Kidney epithelial cell (primary cell): ENCODE results near the gene WNT4. TPM values are rescaled to one million over a fixed set of nuclear protein-coding genes. Genes with fewer than 3 reads are reported as not detected.

ENCODE experiments used
- DNase-seq: peaks from one replicate; pipeline ENCODE4 v3.0.0-alpha.2; 2010; ENCODE audit warnings: low read depth
- H3K27me3 ChIP-seq: 2 replicates; pipeline ENCODE4 v1.6.0; 2011; ENCODE audit warnings: low read length; ENCODE audit not compliant: control insufficient read depth, insufficient read depth
- H3K36me3 ChIP-seq: 2 replicates; pipeline ENCODE4 v1.5.1; 2011; ENCODE audit warnings: low read length; ENCODE audit not compliant: control insufficient read depth, insufficient read depth
- H3K4me3 ChIP-seq: 2 replicates; pipeline ENCODE4 v1.5.1; 2011; ENCODE audit warnings: low read depth, mild to moderate bottlenecking, control low read depth, low read length
- CTCF ChIP-seq: IDR thresholded peaks from 2 replicates; pipeline ENCODE4 v1.5.1; 2011; ENCODE audit warnings: mild to moderate bottlenecking, moderate library complexity, low read length, control low read depth, inconsistent platforms; ENCODE audit not compliant: insufficient read depth, poor library complexity, severe bottlenecking
- total RNA-seq: library from RNA; depleted of rRNA; stranded (reverse); fragments of >200 nt; gene quantifications from 2 replicates; pipeline ENCODE4 v1.2.3, GENCODE V29; 2015

The WNT4 gene
- total RNA-seq, 1 donor from 2014 or later: 0.58 TPM

GRCh38 chr1:22076346-22076745 lies 66.6 kb downstream of the WNT4 start:
- Histone ChIP-seq H3K36me3 (no peaks in the 10 kb centered on the region), H3K4me3 (no peak overlapping the region), H3K27me3 (no peaks in the 10 kb centered on the region)
- no peak for TF ChIP-seq CTCF
- no peak for DNase-seq

GRCh38 chr1:22075718-22076117 lies 67.2 kb downstream of the WNT4 start:
- H3K36me3 ChIP-seq: no peaks in the 10 kb centered on the region
- no peaks in the 10 kb centered on the region for H3K27me3 ChIP-seq
- no peak for TF ChIP-seq CTCF
- DNase-seq: no peak
- H3K4me3 ChIP-seq: no peak overlapping the region

GRCh38 chr1:22074803-22075202 lies 68.1 kb downstream of the WNT4 start:
- no peak overlapping the region for H3K4me3 ChIP-seq
- no peaks in the 10 kb centered on the region for H3K36me3 ChIP-seq
- no peaks in the 10 kb centered on the region for H3K27me3 ChIP-seq
- no peak for TF ChIP-seq CTCF
- DNase-seq: no peak

GRCh38 chr1:22071511-22071910 lies 71.4 kb downstream of the WNT4 start:
- no peak for TF ChIP-seq CTCF
- no peaks in the 10 kb centered on the region for H3K27me3 ChIP-seq
- H3K4me3 ChIP-seq: no peak overlapping the region
- H3K36me3 ChIP-seq: no peaks in the 10 kb centered on the region
- no peak for DNase-seq

Other genes with a start within 250 kb of the WNT4 start
- gene HSPG2, start 205.8 kb downstream of the WNT4 start, total RNA-seq: 122 and 152 TPM in 2 replicates
- gene CELA3B, start 166.1 kb downstream of the WNT4 start, total RNA-seq: not detected in 2 replicates
- gene CELA3A, start 141.4 kb downstream of the WNT4 start, total RNA-seq: not detected in 2 replicates
- 292 and 327 TPM in 2 replicates for gene CDC42, start 90.4 kb downstream of the WNT4 start, total RNA-seq